Loucy (cell line): ENCODE data around the gene ANKS3.

Experiments
- H2AFZ ChIP-seq: fragments of 200-600 bp; sonication (generic); 2 replicates; pipeline ENCODE4 v1.6.0; 2016; ENCODE audit warnings: antibody characterized with exemption, mild to moderate bottlenecking, low read length, moderate library complexity
- H3F3A ChIP-seq: fragments of 200-600 bp; 2 replicates; pipeline ENCODE4 v1.6.0; 2016; ENCODE audit warnings: antibody characterized with exemption, low read depth, mild to moderate bottlenecking
- H3K27me3 ChIP-seq: fragments of 200-600 bp; sonication (generic); 2 replicates; pipeline ENCODE4 v1.6.1; 2014; ENCODE audit warnings: low read length, mild to moderate bottlenecking; ENCODE audit not compliant: insufficient read depth, poor library complexity, severe bottlenecking
- H3K36me3 ChIP-seq: fragments of 200-600 bp; sonication (generic); 2 replicates; pipeline ENCODE4 v1.6.1; 2016; ENCODE audit warnings: low read length; ENCODE audit not compliant: insufficient read depth
- H3K4me1 ChIP-seq: fragments of 200-600 bp; sonication (generic); 2 replicates; pipeline ENCODE4 v1.5.1; 2014; ENCODE audit warnings: low read length, mild to moderate bottlenecking; ENCODE audit not compliant: insufficient read depth, poor library complexity, severe bottlenecking
- H3K4me2 ChIP-seq: fragments of 200-600 bp; sonication (generic); 2 replicates; pipeline ENCODE4 v1.6.0; 2014; ENCODE audit warnings: antibody characterized with exemption, low read length, low read depth, mild to moderate bottlenecking; ENCODE audit not compliant: poor library complexity, severe bottlenecking
- H3K4me3 ChIP-seq: fragments of 200-600 bp; sonication (generic); 2 replicates; pipeline ENCODE4 v1.5.1; 2014; ENCODE audit warnings: low read length, mild to moderate bottlenecking, mixed read lengths; ENCODE audit not compliant: poor library complexity, severe bottlenecking
- H3K79me2 ChIP-seq: fragments of 200-600 bp; sonication (generic); 2 replicates; pipeline ENCODE4 v1.6.1; 2014; ENCODE audit warnings: low read length; ENCODE audit not compliant: insufficient read depth
- H3K9ac ChIP-seq: fragments of 200-600 bp; sonication (generic); 2 replicates; pipeline ENCODE4 v1.6.0; 2014; ENCODE audit warnings: mild to moderate bottlenecking, low read depth, low read length, moderate library complexity; ENCODE audit not compliant: poor library complexity, severe bottlenecking
- H3K9me2 ChIP-seq: fragments of 200-600 bp; sonication (generic); replicated peaks from 2 replicates; pipeline ENCODE4 v1.6.1; 2016; ENCODE audit warnings: low read depth, low read length, mixed read lengths
- H3K9me3 ChIP-seq: fragments of 200-600 bp; sonication (generic); 2 replicates; pipeline ENCODE4 v1.6.1; 2014; ENCODE audit warnings: mild to moderate bottlenecking, antibody characterized with exemption, low read length, low read depth; ENCODE audit not compliant: insufficient read depth
- H4K20me1 ChIP-seq: fragments of 200-600 bp; sonication (generic); 2 replicates; pipeline ENCODE4 v1.6.0; 2014; ENCODE audit warnings: antibody characterized with exemption, low read length, mild to moderate bottlenecking; ENCODE audit not compliant: insufficient read depth, poor library complexity, severe bottlenecking
- CTCF ChIP-seq: fragments of 200-600 bp; sonication (generic); conservative IDR thresholded peaks from 2 replicates; pipeline ENCODE4 v1.5.1; 2014; ENCODE audit warnings: mild to moderate bottlenecking, antibody characterized with exemption, low read length
- EZH2phosphoT487 ChIP-seq: fragments of 200-600 bp; IDR thresholded peaks from 2 replicates; pipeline ENCODE4 v1.6.1; 2018; ENCODE audit warnings: antibody characterized with exemption, mild to moderate bottlenecking, moderate library complexity, borderline replicate concordance

Gene ANKS3

GRCh38 chr16:4766875-4767628 is 33.0 kb upstream of the ANKS3 start, which contains the start of gene ZNF500:
ZNF500 (minus strand) TSS chr16:4767162; CDS start chr16:4765978, 1,184 bp downstream.
- TF ChIP-seq CTCF, result no peak
- no peak for TF ChIP-seq EZH2phosphoT487
- Histone ChIP-seq H3K9me3 (no peaks in the 10 kb centered on the region), H3K36me3 (no peaks in the 10 kb centered on the region), H3K9me2 (no peaks in the 10 kb centered on the region), H3F3A (no peaks in the 10 kb centered on the region), H4K20me1 (no peaks in the 10 kb centered on the region), H3K9ac (peak within 1 kb of the TSS; percentile 83), H3K4me1 (no peaks in the 10 kb centered on the region), H3K4me2 (peak within 1 kb of the TSS; percentile 80), H2AFZ (peak within 1 kb of the TSS; percentile 86), H3K27me3 (no peaks in the 10 kb centered on the region), H3K79me2 (peaks cover 14% of the 10 kb centered on the region), H3K4me3 (peak within 1 kb of the TSS; percentile 75)

- H3K9ac ChIP-seq, result peak overlapping the region; percentile 83
Measured at GRCh38 chr16:4765511-4766474, 31.7 kb upstream of the ANKS3 start.

GRCh38 chr16:4763791-4764190 is 29.7 kb upstream of the ANKS3 start:
- Histone ChIP-seq H3K4me3 (no peak overlapping the region), H3K4me1 (no peaks in the 10 kb centered on the region), H3F3A (no peaks in the 10 kb centered on the region), H3K36me3 (no peaks in the 10 kb centered on the region), H4K20me1 (no peaks in the 10 kb centered on the region), H3K79me2 (peaks cover 14% of the 10 kb centered on the region), H3K9me3 (no peaks in the 10 kb centered on the region), H3K9ac (no peak overlapping the region), H2AFZ (no peak overlapping the region), H3K9me2 (no peaks in the 10 kb centered on the region), H3K4me2 (no peak overlapping the region), H3K27me3 (no peaks in the 10 kb centered on the region)
- TF ChIP-seq CTCF, result no peak
- no peak for TF ChIP-seq EZH2phosphoT487

More at GRCh38 chr16:4765511-4766474, 31.7 kb upstream of the ANKS3 start:
- Histone ChIP-seq H3K27me3 (no peaks in the 10 kb centered on the region), H3K4me1 (no peaks in the 10 kb centered on the region), H2AFZ (no peak overlapping the region), H3K79me2 (peaks cover 14% of the 10 kb centered on the region), H3K4me2 (peak overlapping the region; percentile 80), H3K9me2 (no peaks in the 10 kb centered on the region), H3F3A (no peaks in the 10 kb centered on the region), H3K9me3 (no peaks in the 10 kb centered on the region), H4K20me1 (no peaks in the 10 kb centered on the region), H3K36me3 (no peaks in the 10 kb centered on the region), H3K4me3 (peak overlapping the region; percentile 75)
- TF ChIP-seq EZH2phosphoT487, result no peak
- TF ChIP-seq CTCF, result no peak
